ENCODE measurements around the gene PRR23E. TPM values are rescaled to one million over a fixed set of nuclear protein-coding genes. Genes with fewer than 3 reads are reported as not detected.

Gene PRR23E
- total RNA-seq, 1 experiment from 2014 or later = not detected

GRCh38 chr3:127214975-127215374 is 22.0 kb downstream of the PRR23E start:
- no peak for TF ChIP-seq TCF7L2 (IDR thresholded peaks at IDR 0.05; ENCODE audit: low read depth, low read length)
- no peak for TF ChIP-seq CTCF (IDR thresholded peaks at IDR 0.05)
- no peak for TF ChIP-seq SIN3A (IDR thresholded peaks at IDR 0.05; ENCODE audit: borderline replicate concordance, insufficient read depth, low read depth, low read length)
- TF ChIP-seq POLR2AphosphoS5 (IDR thresholded peaks at IDR 0.05; ENCODE audit: low read depth, low read length) = no peak
- TF ChIP-seq REST (IDR thresholded peaks at IDR 0.05; ENCODE audit: insufficient read depth in 1 of 2, low read depth in 2 of 2, low read length in 1 of 2) = no peak
- H3K27ac ChIP-seq (ENCODE audit: low read length) = no peak overlapping the region
- H3K36me3 ChIP-seq (ENCODE audit: control insufficient read depth, insufficient read depth, low read length) = no peaks in the 10 kb centered on the region
- H3K27me3 ChIP-seq (ENCODE audit: control insufficient read depth, insufficient read depth, low read length) = peaks cover 25% of the 10 kb centered on the region
- no peaks in the 10 kb centered on the region for H3K4me1 ChIP-seq (ENCODE audit: control insufficient read depth, insufficient read depth, low read length)
- H3K4me3 ChIP-seq (ENCODE audit: low read depth in 2 of 2, low read length in 2 of 2) = no peak overlapping the region
- in situ Hi-C loops (cut with HindIII; ENCODE audit: low pct_unique_long_range_greater_than_20kb, low sequenced_read_pairs) = no loop called here
- no TSS peak for BruUV-seq (replicated peaks)
- no peaks in the 10 kb centered on the region for H3K9me3 ChIP-seq (ENCODE audit: control insufficient read depth, insufficient read depth, low read depth, low read length)
- POLR2A ChIA-PET = no interaction called here
- intact Hi-C loops (cut with micrococcal nuclease; ENCODE audit: unreplicated experiment) = no loop called here
- ATAC-seq = no peak
- no peak for DNase-seq (ENCODE audit: low read depth, low spot score)
- CTCF ChIA-PET = no interaction called here

GRCh38 chr3:127215714-127216414 is 22.9 kb downstream of the PRR23E start:
- in situ Hi-C loops (cut with HindIII; ENCODE audit: low pct_unique_long_range_greater_than_20kb, low sequenced_read_pairs) (no loop called here), intact Hi-C loops (cut with micrococcal nuclease; ENCODE audit: unreplicated experiment) (no loop called here)
- ATAC-seq (no peak), DNase-seq (ENCODE audit: low read depth, low spot score) (no peak)
- POLR2A ChIA-PET = no interaction called here
- no peak overlapping the region for H3K27ac ChIP-seq (ENCODE audit: low read length)
- BruUV-seq (replicated peaks) = no TSS peak
- TF ChIP-seq SIN3A (IDR thresholded peaks at IDR 0.05; ENCODE audit: borderline replicate concordance, insufficient read depth, low read depth, low read length) (no peak), CTCF (IDR thresholded peaks at IDR 0.05) (no peak), POLR2AphosphoS5 (IDR thresholded peaks at IDR 0.05; ENCODE audit: low read depth, low read length) (no peak), TCF7L2 (IDR thresholded peaks at IDR 0.05; ENCODE audit: low read depth, low read length) (no peak), REST (IDR thresholded peaks at IDR 0.05; ENCODE audit: insufficient read depth in 1 of 2, low read depth in 2 of 2, low read length in 1 of 2) (no peak)
- peaks cover 32% of the 10 kb centered on the region for H3K27me3 ChIP-seq (ENCODE audit: control insufficient read depth, insufficient read depth, low read length)
- H3K4me3 ChIP-seq (ENCODE audit: low read depth in 2 of 2, low read length in 2 of 2) = no peak overlapping the region
- CTCF ChIA-PET = no interaction called here
- no peaks in the 10 kb centered on the region for H3K4me1 ChIP-seq (ENCODE audit: control insufficient read depth, insufficient read depth, low read length)
- no peaks in the 10 kb centered on the region for H3K9me3 ChIP-seq (ENCODE audit: control insufficient read depth, insufficient read depth, low read depth, low read length)
- H3K36me3 ChIP-seq (ENCODE audit: control insufficient read depth, insufficient read depth, low read length) = no peaks in the 10 kb centered on the region

All from Panc1 (cell line).